Prostate gland (tissue), 2 donors: ENCODE data around the gene LRRC63. TPM values are rescaled to one million over a fixed set of nuclear protein-coding genes. Genes with fewer than 3 reads are reported as not detected.

Experiments
- DNase-seq: peaks from one replicate; pipeline ENCODE4 v3.0.0-alpha.2; 2019; ENCODE audit warnings: low spot score
- H3K27ac ChIP-seq, 2 donors: fragments of 200-600 bp; sonication (generic); 2 replicates each; pipeline ENCODE4 v1.5.1; 2017 to 2019
- H3K27me3 ChIP-seq: fragments of 200-600 bp; sonication (generic); replicated peaks from 2 replicates; pipeline ENCODE4 v1.5.1; 2019; ENCODE audit not compliant: insufficient read depth
- H3K36me3 ChIP-seq, 2 donors: fragments of 200-600 bp; sonication (generic); 1 replicate in 1 of 2; 2 replicates in 1 of 2; pipeline versions ENCODE4 v1.5.1 to v1.8.1; 2017 to 2019
- H3K4me1 ChIP-seq: fragments of 200-600 bp; sonication (generic); replicated peaks from 2 replicates; pipeline ENCODE4 v1.5.1; 2019
- H3K4me3 ChIP-seq, 2 donors: fragments of 200-600 bp; sonication (generic); 2 replicates each; pipeline ENCODE4 v1.5.1; 2017 to 2019
- H3K9me3 ChIP-seq: fragments of 200-600 bp; sonication (generic); 2 replicates; pipeline ENCODE4 v1.5.1; 2017
- CTCF ChIP-seq, 4 experiments: fragments of 200-600 bp in 2 of 4; fragments of 450-650 bp in 2 of 4; sonication (generic) in 2 of 4; IDR thresholded peaks; 1 replicate in 3 of 4; 2 replicates in 1 of 4; pipeline ENCODE4 v1.5.1; 2016 to 2019; ENCODE audit warnings: antibody characterized with exemption in 4 of 4, mild to moderate bottlenecking in 2 of 4, moderate library complexity in 2 of 4
- POLR2A ChIP-seq: fragments of 450-650 bp; IDR thresholded peaks from one replicate; pipeline ENCODE4 v1.6.1; 2016; ENCODE audit warnings: antibody characterized with exemption, mild to moderate bottlenecking
- POLR2AphosphoS5 ChIP-seq: sonication (generic); formaldehyde crosslinking; IDR thresholded peaks from one replicate; pipeline ENCODE4 v1.6.1; 2017; ENCODE audit warnings: antibody characterized with exemption
- WGBS: methylation state at CpG from one replicate; pipeline ENCODE4 v1.1.5; 2018; 5-methylcytosine and 5-hydroxymethylcytosine counted together
- intact Hi-C: fragments of 100-400 bp; cut with DNase I; formaldehyde crosslinking; loops from one replicate; pipeline ENCODE4 v1.14.2; 2022
- total RNA-seq, 2 donors: library from RNA; depleted of rRNA; stranded (reverse); fragments of >200 nt; gene quantifications; one replicate each; pipeline ENCODE4 v1.1.0, GENCODE V29; 2016

The LRRC63 gene
- total RNA-seq, 2 donors from 2014 or later: 1.0 to 1.7 TPM

GRCh38 chr13:46197299-46198048 is 14.3 kb upstream of the LRRC63 start:
- H3K27me3 ChIP-seq: no peaks in the 10 kb centered on the region
- intact Hi-C loops: no loop called here
- H3K27ac ChIP-seq: no peak overlapping the region
- H3K4me1 ChIP-seq: no peaks in the 10 kb centered on the region
- no peak overlapping the region for H3K4me3 ChIP-seq
- WGBS: 77% methylated on average over 4 of the region's 4 CpGs
- no peaks in the 10 kb centered on the region for H3K36me3 ChIP-seq
- DNase-seq: no peak
- no peaks in the 10 kb centered on the region for H3K9me3 ChIP-seq
- TF ChIP-seq CTCF (IDR thresholded peaks at IDR 0.05): no peak
- TF ChIP-seq POLR2A: no peak

DNA sequence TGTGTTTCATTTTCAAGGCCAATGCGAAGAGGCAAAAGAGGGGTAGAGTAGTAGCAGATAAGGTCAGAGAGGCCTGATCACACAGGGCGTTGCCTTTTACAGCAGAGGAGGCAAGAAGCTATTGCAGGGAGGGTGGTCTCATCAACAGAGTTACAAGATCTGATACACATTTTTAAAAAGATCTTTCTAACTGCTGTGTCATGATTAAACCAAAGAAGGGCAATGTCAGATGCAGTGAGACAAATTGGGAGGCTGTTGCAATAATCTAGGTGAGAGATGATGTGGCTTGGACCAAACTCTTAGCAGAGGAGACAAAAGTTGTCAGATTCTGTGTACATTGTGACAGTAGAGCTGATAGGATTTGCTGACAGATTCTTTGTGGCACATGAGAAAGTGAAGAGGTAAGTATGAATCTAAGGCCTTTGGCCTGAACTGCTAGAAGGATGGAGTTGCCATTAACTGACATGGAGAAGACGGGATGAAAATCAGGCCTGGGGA is 13.0 kb upstream of the LRRC63 start:
- TF ChIP-seq POLR2A (no peak), CTCF (IDR thresholded peaks at IDR 0.05) (no peak), POLR2AphosphoS5 (no peak)
- no peak for DNase-seq
- intact Hi-C loops: no loop called here
- Histone ChIP-seq H3K27ac (no peak overlapping the region), H3K4me3 (no peak overlapping the region), H3K27me3 (no peaks in the 10 kb centered on the region), H3K9me3 (no peaks in the 10 kb centered on the region), H3K4me1 (no peaks in the 10 kb centered on the region), H3K36me3 (no peaks in the 10 kb centered on the region)
- 89% methylated on average over 3 of the region's 3 CpGs for WGBS

DNA sequence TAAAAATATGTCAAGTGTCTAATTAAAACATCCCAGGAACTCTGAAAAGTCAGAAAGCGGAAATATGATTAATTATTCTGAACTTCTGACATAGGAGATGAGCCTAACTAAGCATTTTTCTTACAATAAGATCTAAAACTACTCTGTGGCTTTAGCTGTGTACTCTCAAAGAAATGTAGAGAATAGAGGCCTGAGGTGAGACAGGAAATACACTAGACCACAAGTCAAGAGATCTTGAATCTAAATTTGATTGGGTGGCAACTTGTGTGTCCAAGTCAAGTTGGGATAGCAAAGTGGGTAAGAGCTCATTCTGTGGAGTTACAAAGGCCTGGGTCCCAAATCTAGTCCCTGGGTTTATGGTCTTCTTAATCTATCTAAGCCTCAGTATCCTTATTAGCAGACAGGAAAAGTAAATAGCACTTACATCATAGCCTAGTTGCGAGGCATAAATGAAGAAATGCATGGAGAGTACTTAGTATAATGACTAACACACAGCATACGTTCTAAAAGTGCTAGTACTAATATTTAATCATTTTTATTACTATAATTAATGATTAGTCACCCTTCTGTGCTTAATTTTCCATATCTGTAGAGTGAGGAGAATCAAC is 9.4 kb upstream of the LRRC63 start:
- no peak for DNase-seq
- intact Hi-C loops: no loop called here
- Histone ChIP-seq H3K27ac (no peak overlapping the region), H3K9me3 (no peaks in the 10 kb centered on the region), H3K27me3 (no peaks in the 10 kb centered on the region), H3K36me3 (no peaks in the 10 kb centered on the region), H3K4me1 (no peaks in the 10 kb centered on the region), H3K4me3 (no peak overlapping the region)
- WGBS: 77% methylated on average over 3 of the region's 3 CpGs
- no peak for TF ChIP-seq POLR2A
- TF ChIP-seq POLR2AphosphoS5: no peak
- TF ChIP-seq CTCF (IDR thresholded peaks at IDR 0.05): no peak

GRCh38 chr13:46202966-46203365 is 8.8 kb upstream of the LRRC63 start:
- Histone ChIP-seq H3K9me3 (no peaks in the 10 kb centered on the region), H3K27me3 (no peaks in the 10 kb centered on the region), H3K36me3 (no peaks in the 10 kb centered on the region), H3K4me1 (no peaks in the 10 kb centered on the region), H3K4me3 (no peak overlapping the region), H3K27ac (no peak overlapping the region)
- DNase-seq: no peak
- WGBS: 79% methylated on average over 5 of the region's 5 CpGs
- TF ChIP-seq POLR2A: no peak
- no peak for TF ChIP-seq CTCF (IDR thresholded peaks at IDR 0.05)
- TF ChIP-seq POLR2AphosphoS5: no peak
- intact Hi-C loops: no loop called here

DNA sequence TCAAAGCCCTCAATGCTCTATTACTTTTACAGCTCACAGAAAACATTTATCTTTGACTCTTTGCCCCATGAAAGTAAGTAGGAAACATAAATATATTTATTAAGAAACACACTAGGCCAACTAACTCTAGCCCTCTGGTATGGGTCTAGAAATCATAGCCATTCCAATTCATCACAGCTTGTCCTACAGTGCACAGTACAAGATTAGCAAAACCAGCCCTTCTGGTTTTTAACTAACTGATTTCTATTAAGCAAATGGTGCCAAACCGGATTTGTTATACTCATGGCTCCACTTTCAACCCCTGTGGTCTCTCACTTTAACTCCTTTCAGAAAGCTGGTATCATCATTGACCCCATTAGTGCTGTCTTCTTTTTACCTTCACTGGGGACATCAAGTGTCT is 5.6 kb upstream of the LRRC63 start:
- no peak for DNase-seq
- TF ChIP-seq POLR2AphosphoS5: peak; percentile 38
- TF ChIP-seq CTCF (IDR thresholded peaks at IDR 0.05): no peak
- Histone ChIP-seq H3K4me1 (no peaks in the 10 kb centered on the region), H3K27ac (peak overlapping the region; percentile 40 to 71), H3K36me3 (no peaks in the 10 kb centered on the region), H3K27me3 (no peaks in the 10 kb centered on the region), H3K9me3 (no peaks in the 10 kb centered on the region), H3K4me3 (no peak overlapping the region)
- intact Hi-C loops: no loop called here
- 54% methylated on average over 1 of the region's 1 CpG for WGBS
